ENCODE data around the gene MPHOSPH9.

Gene MPHOSPH9

GRCh38 chr12:123139926-123140675, 92.8 kb downstream of the MPHOSPH9 start:
- Histone ChIP-seq H3K4me3 (ENCODE audit: low read depth, low read length) (no peak overlapping the region), H2BK12ac (ENCODE audit: low read length) (no peak overlapping the region), H4K91ac (ENCODE audit: low read depth, low read length) (no peak overlapping the region), H2BK5ac (ENCODE audit: low read depth, low read length, poor library complexity) (no peak overlapping the region), H3K9ac (ENCODE audit: low read length) (no peak overlapping the region), H3K14ac (ENCODE audit: low read length) (no peak overlapping the region), H3K4me1 (ENCODE audit: control insufficient read depth in 1 of 2, insufficient read depth in 2 of 2, low read length in 2 of 2) (peaks cover 7 to 14% of the 10 kb centered on the region in 2 experiments), H2AK5ac (ENCODE audit: low read length) (no peak overlapping the region), H4K12ac (ENCODE audit: low read depth, low read length) (no peak overlapping the region), H2AFZ (ENCODE audit: insufficient read depth, low read length, poor library complexity) (no peak overlapping the region), H2BK120ac (ENCODE audit: insufficient read depth, low read length, poor library complexity) (no peak overlapping the region), H3K27ac (ENCODE audit: low read depth, low read length) (no peak overlapping the region), H4K8ac (ENCODE audit: low read depth, low read length) (no peak overlapping the region), H3K79me1 (ENCODE audit: low read length) (no peaks in the 10 kb centered on the region), H3K36me3 (ENCODE audit: control insufficient read depth in 1 of 2, insufficient read depth in 2 of 2, low read length in 2 of 2) (no peaks in the 10 kb centered on the region), H3K4ac (ENCODE audit: low read depth, low read length) (no peak overlapping the region), H3K18ac (ENCODE audit: low read length) (no peak overlapping the region), H3K4me2 (ENCODE audit: low read length) (no peak overlapping the region), H3K27me3 (ENCODE audit: insufficient read depth, low read length) (no peaks in the 10 kb centered on the region), H3K9me3 (ENCODE audit: insufficient read depth, low read depth, low read length) (no peaks in the 10 kb centered on the region), H3K79me2 (ENCODE audit: control insufficient read depth, insufficient read depth, low read length, poor library complexity) (no peaks in the 10 kb centered on the region), H3K23ac (ENCODE audit: low read length) (no peak overlapping the region)
- WGBS (ENCODE audit: extremely low coverage, insufficient coverage, insufficient read length), result no CpG with 5 or more reads among the region's 6 CpGs
- no peak for DNase-seq

- H4K91ac ChIP-seq (ENCODE audit: low read depth, low read length), result no peak overlapping the region
- no peak overlapping the region for H2BK12ac ChIP-seq (ENCODE audit: low read length)
- H3K4me2 ChIP-seq (ENCODE audit: low read length), result no peak overlapping the region
- H3K4ac ChIP-seq (ENCODE audit: low read depth, low read length), result no peak overlapping the region
- H2BK5ac ChIP-seq (ENCODE audit: low read depth, low read length, poor library complexity), result no peak overlapping the region
- H3K4me1 ChIP-seq (ENCODE audit: control insufficient read depth in 1 of 2, insufficient read depth in 2 of 2, low read length in 2 of 2), result peaks cover 18 to 27% of the 10 kb centered on the region in 2 experiments
- H3K27ac ChIP-seq (ENCODE audit: low read depth, low read length), result no peak overlapping the region
- no peak overlapping the region for H2AFZ ChIP-seq (ENCODE audit: insufficient read depth, low read length, poor library complexity)
- H3K27me3 ChIP-seq (ENCODE audit: insufficient read depth, low read length), result no peaks in the 10 kb centered on the region
- no peak overlapping the region for H4K12ac ChIP-seq (ENCODE audit: low read depth, low read length)
- no peak overlapping the region for H2AK5ac ChIP-seq (ENCODE audit: low read length)
- H3K36me3 ChIP-seq (ENCODE audit: control insufficient read depth in 1 of 2, insufficient read depth in 2 of 2, low read length in 2 of 2), result no peaks in the 10 kb centered on the region
- H2BK120ac ChIP-seq (ENCODE audit: insufficient read depth, low read length, poor library complexity), result no peak overlapping the region
- peaks cover 9% of the 10 kb centered on the region for H3K79me1 ChIP-seq (ENCODE audit: low read length)
- H3K9me3 ChIP-seq (ENCODE audit: insufficient read depth, low read depth, low read length), result no peaks in the 10 kb centered on the region
- WGBS (ENCODE audit: extremely low coverage, insufficient coverage, insufficient read length), result no CpG with 5 or more reads among the region's 8 CpGs
- no peak overlapping the region for H3K9ac ChIP-seq (ENCODE audit: low read length)
- no peak overlapping the region for H3K23ac ChIP-seq (ENCODE audit: low read length)
- no peak overlapping the region for H4K8ac ChIP-seq (ENCODE audit: low read depth, low read length)
- no peak overlapping the region for H3K18ac ChIP-seq (ENCODE audit: low read length)
- no peak overlapping the region for H3K14ac ChIP-seq (ENCODE audit: low read length)
- H3K79me2 ChIP-seq (ENCODE audit: control insufficient read depth, insufficient read depth, low read length, poor library complexity), result no peaks in the 10 kb centered on the region
- no peak for DNase-seq
- no peak overlapping the region for H3K4me3 ChIP-seq (ENCODE audit: low read depth, low read length)
Observed at GRCh38 chr12:123135688-123136087, 97.3 kb downstream of the MPHOSPH9 start.

- Histone ChIP-seq H3K9me3 (ENCODE audit: insufficient read depth, low read depth, low read length) (no peaks in the 10 kb centered on the region), H4K8ac (ENCODE audit: low read depth, low read length) (peak overlapping the region; percentile 58), H4K12ac (ENCODE audit: low read depth, low read length) (no peak overlapping the region), H3K4me1 (ENCODE audit: control insufficient read depth in 1 of 2, insufficient read depth in 2 of 2, low read length in 2 of 2) (peaks cover 15 to 23% of the 10 kb centered on the region in 2 experiments), H3K79me2 (ENCODE audit: control insufficient read depth, insufficient read depth, low read length, poor library complexity) (no peaks in the 10 kb centered on the region), H3K27ac (ENCODE audit: low read depth, low read length) (peak overlapping the region; percentile 40), H3K14ac (ENCODE audit: low read length) (peak overlapping the region; percentile 42), H3K79me1 (ENCODE audit: low read length) (peaks cover 9% of the 10 kb centered on the region), H3K4ac (ENCODE audit: low read depth, low read length) (no peak overlapping the region), H2BK120ac (ENCODE audit: insufficient read depth, low read length, poor library complexity) (peak overlapping the region; percentile 46), H2BK5ac (ENCODE audit: low read depth, low read length, poor library complexity) (peak overlapping the region; percentile 65), H2AK5ac (ENCODE audit: low read length) (peak overlapping the region; percentile 26), H3K4me3 (ENCODE audit: low read depth, low read length) (no peak overlapping the region), H2BK12ac (ENCODE audit: low read length) (no peak overlapping the region), H3K36me3 (ENCODE audit: control insufficient read depth in 1 of 2, insufficient read depth in 2 of 2, low read length in 2 of 2) (no peaks in the 10 kb centered on the region), H3K4me2 (ENCODE audit: low read length) (no peak overlapping the region), H4K91ac (ENCODE audit: low read depth, low read length) (peak overlapping the region; percentile 50), H3K23ac (ENCODE audit: low read length) (no peak overlapping the region), H2AFZ (ENCODE audit: insufficient read depth, low read length, poor library complexity) (no peak overlapping the region), H3K9ac (ENCODE audit: low read length) (no peak overlapping the region), H3K18ac (ENCODE audit: low read length) (peak overlapping the region; percentile 64), H3K27me3 (ENCODE audit: insufficient read depth, low read length) (no peaks in the 10 kb centered on the region)
- DNase-seq, result no peak
- WGBS (ENCODE audit: extremely low coverage, insufficient coverage, insufficient read length), result no CpG with 5 or more reads among the region's 6 CpGs
Observed at GRCh38 chr12:123134826-123135225, 98.1 kb downstream of the MPHOSPH9 start.

- Histone ChIP-seq H3K27ac (ENCODE audit: low read depth, low read length) (peak overlapping the region; percentile 40), H2BK12ac (ENCODE audit: low read length) (no peak overlapping the region), H3K27me3 (ENCODE audit: insufficient read depth, low read length) (no peaks in the 10 kb centered on the region), H4K91ac (ENCODE audit: low read depth, low read length) (no peak overlapping the region), H3K79me2 (ENCODE audit: control insufficient read depth, insufficient read depth, low read length, poor library complexity) (no peaks in the 10 kb centered on the region), H3K36me3 (ENCODE audit: control insufficient read depth in 1 of 2, insufficient read depth in 2 of 2, low read length in 2 of 2) (no peaks in the 10 kb centered on the region), H2BK5ac (ENCODE audit: low read depth, low read length, poor library complexity) (no peak overlapping the region), H3K14ac (ENCODE audit: low read length) (no peak overlapping the region), H3K4me3 (ENCODE audit: low read depth, low read length) (no peak overlapping the region), H3K9me3 (ENCODE audit: insufficient read depth, low read depth, low read length) (no peaks in the 10 kb centered on the region), H3K4ac (ENCODE audit: low read depth, low read length) (no peak overlapping the region), H3K4me1 (ENCODE audit: control insufficient read depth in 1 of 2, insufficient read depth in 2 of 2, low read length in 2 of 2) (peaks cover 15 to 26% of the 10 kb centered on the region in 2 experiments), H4K12ac (ENCODE audit: low read depth, low read length) (no peak overlapping the region), H3K23ac (ENCODE audit: low read length) (no peak overlapping the region), H3K9ac (ENCODE audit: low read length) (no peak overlapping the region), H3K79me1 (ENCODE audit: low read length) (peaks cover 9% of the 10 kb centered on the region), H3K4me2 (ENCODE audit: low read length) (no peak overlapping the region), H4K8ac (ENCODE audit: low read depth, low read length) (no peak overlapping the region), H3K18ac (ENCODE audit: low read length) (no peak overlapping the region), H2AFZ (ENCODE audit: insufficient read depth, low read length, poor library complexity) (no peak overlapping the region), H2AK5ac (ENCODE audit: low read length) (no peak overlapping the region), H2BK120ac (ENCODE audit: insufficient read depth, low read length, poor library complexity) (no peak overlapping the region)
- no CpG with 5 or more reads among the region's 9 CpGs for WGBS (ENCODE audit: extremely low coverage, insufficient coverage, insufficient read length)
- peak; percentile 93 to 95 for DNase-seq
Observed at GRCh38 chr12:123134271-123134671, 98.7 kb downstream of the MPHOSPH9 start.
